ENCODE results near the gene MAP4K4. TPM values are rescaled to one million over a fixed set of nuclear protein-coding genes. Genes with fewer than 3 reads are reported as not detected.

Gene MAP4K4
- total RNA-seq, 4 donors from 2014 or later, result 33.8 to 47.3 (median 35.7) TPM

DNA sequence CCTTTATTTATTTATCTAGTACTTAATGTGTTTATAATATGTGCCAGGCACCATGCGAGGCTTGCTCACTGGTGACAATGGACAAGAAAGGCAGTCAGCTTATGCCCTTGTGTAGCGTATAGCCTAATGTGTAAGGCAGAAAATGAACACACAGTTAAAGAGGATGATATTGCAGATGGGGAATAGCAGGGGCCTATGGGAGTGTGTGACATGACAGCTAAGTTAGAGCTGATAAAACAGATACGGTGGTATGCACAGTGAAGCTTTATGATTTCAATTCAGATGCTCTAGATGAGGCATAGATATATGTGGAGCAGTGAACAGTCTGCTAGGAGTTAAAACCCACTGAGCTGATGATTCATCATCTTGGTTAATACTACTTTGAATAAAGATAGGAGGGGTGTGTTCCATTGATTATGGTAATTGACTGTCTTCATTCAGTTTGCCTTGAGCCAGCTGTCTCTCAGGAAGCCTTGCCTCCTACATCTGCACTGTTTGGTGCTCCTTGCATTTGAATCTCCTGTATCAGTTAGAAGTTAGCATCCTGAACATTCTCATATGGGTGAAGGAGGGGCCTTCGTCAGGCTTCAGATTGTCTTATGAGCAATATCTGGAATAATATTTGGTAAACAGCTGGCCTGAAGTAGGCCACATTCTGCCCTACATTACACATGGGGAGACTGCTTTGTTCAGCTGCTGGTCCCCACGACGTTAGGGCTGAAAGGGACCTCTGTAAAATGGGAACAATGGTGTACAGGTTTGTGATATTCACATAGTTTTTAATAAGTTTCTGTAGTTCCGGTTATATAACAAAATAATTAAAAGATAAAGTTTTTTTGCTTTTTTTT, 13.2 kb downstream of the MAP4K4 start:
- TF ChIP-seq POLR2A (IDR thresholded peaks at IDR 0.05) (no peak), CTCF (IDR thresholded peaks at IDR 0.05) (no peak)

GRCh38 chr2:101714118-101714517, 16.6 kb downstream of the MAP4K4 start:
- WGBS, 2 donors, result 80 to 89% methylated on average over 3 of the region's 3 CpGs
- Histone ChIP-seq H3K4me1 (peaks cover 9 to 20% of the 10 kb centered on the region in 2 donors), H3K27ac (no peak overlapping the region), H3K36me3 (no peaks in the 10 kb centered on the region), H3K4me3 (replicated peaks in 1 of 3) (no peak overlapping the region), H3K9me3 (no peaks in the 10 kb centered on the region), H3K27me3 (no peaks in the 10 kb centered on the region)
- DNase-seq, result no peak
- TF ChIP-seq CTCF (IDR thresholded peaks at IDR 0.05) (no peak), POLR2A (IDR thresholded peaks at IDR 0.05) (no peak)
- intact Hi-C loops (cut with DNase I), result no loop called here

More for the DNA sequence above, 13.2 kb downstream of the MAP4K4 start:
- no peaks in the 10 kb centered on the region for H3K27me3 ChIP-seq
- H3K4me1 ChIP-seq, result peaks cover 9 to 37% of the 10 kb centered on the region in 2 donors
- H3K27ac ChIP-seq, result no peak overlapping the region
- 73 to 76% methylated on average over 7 of the region's 7 CpGs for WGBS, 2 donors
- H3K9me3 ChIP-seq, result no peaks in the 10 kb centered on the region
- no peak overlapping the region for H3K4me3 ChIP-seq (replicated peaks in 1 of 3)
- intact Hi-C loops (cut with DNase I), result no loop called here
- DNase-seq, result no peak
- no peaks in the 10 kb centered on the region for H3K36me3 ChIP-seq

- Histone ChIP-seq H3K4me1 (no peaks in the 10 kb centered on the region), H3K27ac (no peak overlapping the region), H3K9me3 (no peaks in the 10 kb centered on the region), H3K36me3 (no peaks in the 10 kb centered on the region), H3K27me3 (no peaks in the 10 kb centered on the region), H3K4me3 (replicated peaks in 1 of 3) (no peak overlapping the region)
- 88 to 91% methylated on average over 9 of the region's 9 CpGs for WGBS, 2 donors
- DNase-seq, result no peak
- no peak for TF ChIP-seq CTCF (IDR thresholded peaks at IDR 0.05)
- TF ChIP-seq POLR2A (IDR thresholded peaks at IDR 0.05), result no peak
- intact Hi-C loops (cut with DNase I), result no loop called here
These were observed 19.8 kb downstream of the MAP4K4 start for GRCh38 chr2:101717071-101717845.

DNA sequence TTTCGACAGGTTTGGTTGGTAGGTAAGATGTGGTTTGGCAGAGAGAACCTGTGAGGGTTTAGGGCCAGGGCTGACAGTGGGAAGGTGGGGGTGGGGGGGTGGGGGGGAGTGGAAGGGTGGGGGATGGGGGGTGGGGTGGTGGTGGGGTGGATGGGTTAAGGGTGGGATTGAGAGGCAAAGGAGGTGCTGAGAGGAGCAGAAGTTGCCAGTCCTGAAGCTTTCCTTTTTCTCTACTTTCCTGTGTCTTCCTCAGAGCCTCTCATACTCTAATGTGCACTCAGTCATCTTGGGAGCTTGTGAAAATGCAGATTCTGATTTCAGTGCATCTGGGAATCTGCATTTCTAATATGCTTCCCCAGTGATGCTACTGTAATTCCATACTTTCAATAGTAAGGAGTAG, 21.0 kb downstream of the MAP4K4 start:
- 81 to 88% methylated on average over 1 of the region's 1 CpG for WGBS, 2 donors
- intact Hi-C loops (cut with DNase I), result no loop called here

More for the DNA sequence above, 21.0 kb downstream of the MAP4K4 start:
- no peaks in the 10 kb centered on the region for H3K36me3 ChIP-seq
- no peak overlapping the region for H3K4me3 ChIP-seq (replicated peaks in 1 of 3)
- DNase-seq, result no peak
- H3K27ac ChIP-seq, result no peak overlapping the region
- peaks cover 8 to 9% of the 10 kb centered on the region in 2 donors for H3K4me1 ChIP-seq
- no peaks in the 10 kb centered on the region for H3K27me3 ChIP-seq
- H3K9me3 ChIP-seq, result no peaks in the 10 kb centered on the region
- TF ChIP-seq CTCF (IDR thresholded peaks at IDR 0.05), result no peak
- TF ChIP-seq POLR2A (IDR thresholded peaks at IDR 0.05), result no peak

All from thyroid gland (tissue), 4 donors.